RWPE2 (cell line): ENCODE results near the gene LSR.

Experiments
- ATAC-seq: fragments of 200-7000 bp; cut with Tn5 transposase; 3 replicates; pipeline ENCODE4 v1.9.1; 2021; ENCODE audit warnings: low read depth
- DNase-seq: peaks from one replicate; pipeline ENCODE4 v3.0.0-alpha.2; 2020; ENCODE audit warnings: low spot score
- H3K27ac ChIP-seq: fragments of 450-650 bp; 2 replicates; pipeline ENCODE4 v1.5.1; 2017; ENCODE audit warnings: mild to moderate bottlenecking; ENCODE audit not compliant: poor library complexity, severe bottlenecking
- H3K27me3 ChIP-seq: fragments of 250-450 bp; sonication (Bioruptor Pico); 2 replicates; pipeline ENCODE4 v1.5.1; 2021; ENCODE audit warnings: mild to moderate bottlenecking, moderate library complexity; ENCODE audit not compliant: insufficient read depth, poor library complexity, severe bottlenecking
- H3K36me3 ChIP-seq: fragments of 250-450 bp; sonication (Bioruptor Pico); 2 replicates; pipeline ENCODE4 v1.5.1; 2020; ENCODE audit warnings: low read depth, mild to moderate bottlenecking, moderate library complexity
- H3K4me1 ChIP-seq: fragments of 250-450 bp; sonication (Bioruptor Pico); 2 replicates; pipeline ENCODE4 v1.5.1; 2021; ENCODE audit warnings: mild to moderate bottlenecking, moderate library complexity; ENCODE audit not compliant: insufficient read depth, poor library complexity, severe bottlenecking
- H3K4me3 ChIP-seq: fragments of 250-450 bp; sonication (Bioruptor Pico); 2 replicates; pipeline ENCODE4 v1.5.1; 2021; ENCODE audit warnings: mild to moderate bottlenecking, moderate library complexity; ENCODE audit not compliant: severe bottlenecking
- H3K9me3 ChIP-seq: fragments of 250-450 bp; sonication (Bioruptor Pico); 2 replicates; pipeline ENCODE4 v1.5.1; 2021; ENCODE audit warnings: mild to moderate bottlenecking, moderate library complexity; ENCODE audit not compliant: severe bottlenecking
- TF ChIP-seq, protein P1 (sequence below): fragments of 450-650 bp; IDR thresholded peaks from one replicate; pipeline ENCODE4 v1.5.1; 2017; ENCODE audit warnings: mild to moderate bottlenecking, moderate library complexity; ENCODE audit not compliant: poor library complexity, severe bottlenecking

LSR gene

DNA sequence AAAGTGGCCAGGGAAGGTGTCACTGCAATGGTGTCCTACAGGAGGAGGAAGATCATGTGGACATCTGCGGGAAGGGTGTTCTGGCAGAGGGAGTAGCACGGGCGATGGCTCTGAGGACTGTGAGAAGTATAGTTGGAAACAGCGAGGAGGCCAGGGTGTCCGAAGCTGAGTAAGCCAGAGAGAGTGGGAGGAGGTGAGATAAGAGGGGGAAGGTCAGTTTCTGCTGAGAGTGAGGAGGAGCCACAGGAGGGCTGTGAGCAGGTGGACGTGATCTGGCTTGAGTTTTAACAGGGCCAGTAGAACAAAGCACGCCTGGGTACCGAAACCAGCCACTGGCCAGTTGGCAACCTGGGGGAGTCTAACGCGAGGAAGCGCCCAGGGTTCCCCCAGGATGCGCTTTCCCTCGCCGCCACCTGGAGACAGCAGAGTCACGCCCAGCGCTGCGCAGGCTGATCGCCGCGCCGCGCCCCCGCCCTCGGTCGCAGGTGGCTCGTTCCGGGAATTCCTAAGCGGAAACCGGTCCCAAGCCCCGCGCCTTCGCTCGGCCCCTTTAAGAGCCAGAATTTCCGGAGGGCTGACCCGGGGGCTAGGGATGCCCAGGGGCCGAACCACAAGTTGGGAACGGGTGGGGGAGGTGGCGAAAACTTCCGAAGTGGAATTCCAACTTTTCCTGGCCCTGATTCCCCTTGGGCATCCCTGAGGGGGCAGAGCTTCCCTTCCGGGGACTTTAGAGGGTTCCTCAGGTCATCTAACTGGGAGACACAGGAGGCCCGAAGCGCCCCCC, 1.1 kb upstream of the LSR start:
- ATAC-seq (peak; percentile 69), DNase-seq (peak; percentile 93)
- no peaks in the 10 kb centered on the region for H3K27me3 ChIP-seq
- H3K4me3 ChIP-seq = peak overlapping the region; percentile 54
- no peaks in the 10 kb centered on the region for H3K9me3 ChIP-seq
- peaks cover 18% of the 10 kb centered on the region for H3K36me3 ChIP-seq
- H3K4me1 ChIP-seq = no peaks in the 10 kb centered on the region
- TF ChIP-seq, protein P1, sequence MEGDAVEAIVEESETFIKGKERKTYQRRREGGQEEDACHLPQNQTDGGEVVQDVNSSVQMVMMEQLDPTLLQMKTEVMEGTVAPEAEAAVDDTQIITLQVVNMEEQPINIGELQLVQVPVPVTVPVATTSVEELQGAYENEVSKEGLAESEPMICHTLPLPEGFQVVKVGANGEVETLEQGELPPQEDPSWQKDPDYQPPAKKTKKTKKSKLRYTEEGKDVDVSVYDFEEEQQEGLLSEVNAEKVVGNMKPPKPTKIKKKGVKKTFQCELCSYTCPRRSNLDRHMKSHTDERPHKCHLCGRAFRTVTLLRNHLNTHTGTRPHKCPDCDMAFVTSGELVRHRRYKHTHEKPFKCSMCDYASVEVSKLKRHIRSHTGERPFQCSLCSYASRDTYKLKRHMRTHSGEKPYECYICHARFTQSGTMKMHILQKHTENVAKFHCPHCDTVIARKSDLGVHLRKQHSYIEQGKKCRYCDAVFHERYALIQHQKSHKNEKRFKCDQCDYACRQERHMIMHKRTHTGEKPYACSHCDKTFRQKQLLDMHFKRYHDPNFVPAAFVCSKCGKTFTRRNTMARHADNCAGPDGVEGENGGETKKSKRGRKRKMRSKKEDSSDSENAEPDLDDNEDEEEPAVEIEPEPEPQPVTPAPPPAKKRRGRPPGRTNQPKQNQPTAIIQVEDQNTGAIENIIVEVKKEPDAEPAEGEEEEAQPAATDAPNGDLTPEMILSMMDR = peak; percentile 78
- H3K27ac ChIP-seq = peak overlapping the region; percentile 87

DNA sequence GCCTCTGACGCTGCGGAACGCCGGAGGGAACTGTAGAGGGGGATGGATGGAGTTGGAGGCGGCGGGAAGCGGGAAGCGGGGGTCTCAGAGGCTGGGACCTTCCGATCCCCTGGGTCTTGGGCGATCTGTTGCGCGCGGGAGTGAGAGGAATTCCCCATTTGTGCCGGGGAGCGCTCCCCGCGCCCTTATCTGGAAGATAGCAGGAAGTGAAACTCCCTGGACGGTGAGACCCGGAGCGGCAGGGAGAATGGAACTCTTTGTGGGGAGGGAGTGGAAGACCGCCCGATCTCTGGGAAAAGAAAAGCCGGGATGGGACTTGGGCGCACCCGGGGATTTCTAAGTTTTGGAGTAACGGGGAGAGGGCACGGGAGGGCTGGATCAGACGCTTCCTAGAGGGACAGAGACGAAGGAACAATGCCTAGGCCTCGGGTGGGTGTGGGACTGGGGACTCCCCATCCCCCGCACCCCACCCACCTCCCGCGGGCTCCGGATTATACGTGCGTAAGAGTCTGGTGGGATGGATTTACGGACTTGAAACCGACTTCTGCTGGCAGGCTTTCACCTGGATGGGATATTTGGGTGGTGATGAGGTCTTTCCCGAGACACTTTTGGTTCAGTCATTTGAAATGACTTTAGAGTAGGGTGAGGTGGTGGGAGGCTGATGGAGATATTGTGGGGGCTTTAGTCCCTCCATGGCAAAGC, 495 bp downstream of the LSR start:
- Histone ChIP-seq H3K4me3 (peak overlapping the region; percentile 54), H3K27me3 (no peaks in the 10 kb centered on the region)
- DNase-seq = no peak

DNA sequence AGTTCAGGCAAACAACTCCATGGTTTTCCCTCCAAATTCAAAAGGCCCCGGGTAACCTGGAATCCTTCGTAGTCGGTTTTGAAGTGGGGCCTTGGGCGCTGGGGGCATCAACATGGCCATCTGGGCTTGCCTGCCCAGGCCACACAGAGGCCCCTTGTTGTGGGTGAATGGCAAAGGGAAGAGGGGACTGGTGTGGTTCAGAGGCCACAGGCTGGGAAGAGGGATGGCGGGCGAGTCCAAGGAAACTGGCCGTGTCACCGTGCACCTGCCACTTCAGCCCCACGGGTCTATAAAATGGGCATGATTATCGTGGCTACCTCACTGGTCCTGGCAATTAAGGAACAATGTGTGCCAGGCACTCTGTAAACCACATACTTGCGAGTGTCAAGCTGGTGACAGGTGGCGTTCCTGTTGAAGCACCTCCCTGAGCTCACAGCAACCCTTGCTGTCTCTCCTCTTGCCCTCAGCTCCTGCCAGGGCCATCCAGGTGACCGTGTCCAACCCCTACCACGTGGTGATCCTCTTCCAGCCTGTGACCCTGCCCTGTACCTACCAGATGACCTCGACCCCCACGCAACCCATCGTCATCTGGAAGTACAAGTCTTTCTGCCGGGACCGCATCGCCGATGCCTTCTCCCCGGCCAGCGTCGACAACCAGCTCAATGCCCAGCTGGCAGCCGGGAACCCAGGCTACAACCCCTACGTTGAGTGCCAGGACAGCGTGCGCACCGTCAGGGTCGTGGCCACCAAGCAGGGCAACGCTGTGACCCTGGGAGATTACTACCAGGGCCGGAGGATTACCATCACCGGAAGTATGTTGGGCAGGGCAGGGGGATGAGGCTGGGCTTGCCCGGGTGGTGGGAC, 1.3 kb downstream of the LSR start:
- no peaks in the 10 kb centered on the region for H3K9me3 ChIP-seq
- ATAC-seq (no peak), DNase-seq (no peak)
- no peaks in the 10 kb centered on the region for H3K27me3 ChIP-seq
- peak overlapping the region; percentile 87 for H3K27ac ChIP-seq
- TF ChIP-seq, protein P1 = no peak
- H3K4me3 ChIP-seq = peak overlapping the region; percentile 54
- H3K4me1 ChIP-seq = no peaks in the 10 kb centered on the region
- H3K36me3 ChIP-seq = peaks cover 41% of the 10 kb centered on the region

More for the DNA sequence above, 495 bp downstream of the LSR start:
- no peak for ATAC-seq
- Histone ChIP-seq H3K9me3 (no peaks in the 10 kb centered on the region), H3K27ac (peak overlapping the region; percentile 87), H3K4me1 (no peaks in the 10 kb centered on the region), H3K36me3 (peaks cover 34% of the 10 kb centered on the region)
- TF ChIP-seq, protein P1 = no peak

DNA sequence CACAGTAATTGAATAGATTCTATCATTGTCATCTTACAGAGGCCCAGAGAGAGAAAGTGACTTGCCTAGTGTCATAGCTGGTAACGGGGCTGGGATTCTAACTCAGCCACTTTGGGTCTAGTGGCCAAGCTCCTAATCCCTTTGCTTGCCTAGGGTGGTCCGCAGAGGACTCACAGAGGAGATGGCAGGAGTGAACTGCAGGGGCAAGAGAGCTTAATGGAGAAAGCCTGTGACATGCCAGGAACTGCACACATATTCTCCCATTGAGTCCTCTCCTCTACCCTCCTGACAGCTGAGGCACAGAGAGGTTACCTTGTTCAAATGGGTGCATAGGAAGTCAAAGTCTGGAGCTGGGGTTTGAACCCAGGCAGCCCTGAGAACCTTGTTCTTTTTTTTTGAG, 2.7 kb downstream of the LSR start:
- H3K27me3 ChIP-seq = no peaks in the 10 kb centered on the region
- no peaks in the 10 kb centered on the region for H3K9me3 ChIP-seq
- H3K4me1 ChIP-seq = no peaks in the 10 kb centered on the region
- H3K4me3 ChIP-seq = no peak overlapping the region
- no peak overlapping the region for H3K27ac ChIP-seq
- H3K36me3 ChIP-seq = peaks cover 49% of the 10 kb centered on the region
- TF ChIP-seq, protein P1 = no peak
- ATAC-seq = no peak
- no peak for DNase-seq
